Fibroblast of skin of scalp (primary cell): ENCODE data around the gene PIAS4.

ENCODE experiments used
- DNase-seq: peaks from one replicate; pipeline ENCODE4 v3.0.0-alpha.2; 2013

PIAS4 gene

DNA sequence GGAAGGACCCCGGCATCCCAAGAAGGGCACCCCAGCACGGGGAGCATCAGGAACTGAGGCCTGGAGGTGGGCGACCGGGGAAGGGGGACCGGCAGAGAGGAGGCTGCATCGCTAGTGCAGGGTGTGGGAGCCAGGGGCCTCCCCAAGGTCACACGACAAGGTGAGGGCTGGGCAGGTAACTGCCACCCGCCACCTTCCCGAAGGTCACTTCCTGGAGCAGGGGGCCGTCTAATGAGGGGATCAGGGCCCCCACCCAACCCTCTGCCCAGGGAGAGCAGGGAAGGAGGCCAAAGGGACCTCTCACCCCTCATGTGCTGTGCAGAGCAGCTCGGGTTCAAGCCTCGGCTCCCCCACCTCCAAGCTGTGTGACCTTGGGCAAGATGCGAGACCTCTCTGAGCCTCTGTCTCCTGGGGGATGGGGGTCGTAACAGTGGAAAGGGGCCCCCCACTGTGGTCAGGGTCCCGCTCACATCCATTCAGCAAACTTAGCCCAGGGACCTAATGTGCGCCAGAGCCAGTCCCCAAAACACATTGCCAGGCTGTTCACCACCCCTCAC, 53.2 kb downstream of the PIAS4 start:
- no peak for DNase-seq

DNA sequence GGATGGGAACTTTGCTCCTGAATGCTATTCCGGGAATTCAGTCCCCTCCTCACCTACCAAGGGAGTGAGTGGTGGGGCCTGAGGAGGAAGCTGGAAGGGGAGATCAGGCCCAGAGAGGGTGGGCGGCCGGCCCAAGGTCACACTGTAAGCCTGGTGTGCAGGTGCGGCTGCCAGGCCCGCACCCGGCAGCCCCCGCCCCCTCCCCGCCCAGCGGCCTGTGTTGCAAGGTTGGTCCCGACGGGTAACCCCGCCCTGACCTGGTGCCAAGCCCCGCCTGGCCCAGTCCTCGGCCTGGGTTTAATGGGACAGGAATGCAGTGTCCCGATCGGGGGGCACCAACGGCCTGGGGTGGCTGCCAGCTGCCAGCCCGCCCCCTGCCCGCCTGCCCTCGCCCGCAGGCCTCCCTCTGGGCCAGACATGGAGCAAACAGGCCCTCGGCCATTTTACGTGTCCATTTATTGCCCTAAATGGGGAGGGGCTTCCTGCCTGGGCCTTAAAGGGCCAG, 53.7 kb downstream of the PIAS4 start:
- DNase-seq = no peak

DNA sequence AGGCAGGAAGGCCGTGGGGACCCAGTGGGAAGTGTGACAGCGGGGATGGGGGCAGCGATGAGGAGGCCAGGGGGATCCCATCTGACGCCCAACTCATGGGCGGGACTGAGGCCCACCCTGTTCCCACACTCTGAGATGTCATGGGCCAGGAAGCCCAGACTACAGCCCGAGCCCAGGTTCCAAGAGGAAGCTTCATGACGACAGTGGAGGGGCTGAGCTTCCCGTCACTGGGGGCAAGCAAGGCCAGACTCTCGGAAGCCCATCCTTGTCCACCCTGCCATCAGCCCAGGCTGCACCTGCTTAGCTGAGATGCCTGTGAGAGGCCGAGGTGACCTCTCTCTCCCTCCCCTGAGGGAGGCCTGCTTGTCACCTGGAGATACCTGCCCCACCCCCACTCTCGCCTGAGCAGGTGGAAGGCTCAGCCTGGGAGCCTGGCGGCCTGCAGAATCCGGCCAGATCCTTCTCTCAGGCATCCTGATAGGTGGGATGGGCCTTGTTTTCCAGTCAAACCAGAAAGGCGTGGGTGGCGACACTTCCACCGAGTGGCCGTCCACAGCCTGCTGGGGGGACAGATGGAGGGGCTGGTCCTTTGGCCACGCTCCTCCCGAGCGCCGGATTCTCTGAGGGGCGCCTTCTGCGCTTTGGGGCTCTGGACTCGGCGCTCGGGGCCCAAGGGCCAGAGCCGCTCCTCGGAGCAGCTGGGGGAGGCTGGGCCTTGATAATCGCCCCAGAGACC, 54.3 kb downstream of the PIAS4 start:
- no peak for DNase-seq

DNA sequence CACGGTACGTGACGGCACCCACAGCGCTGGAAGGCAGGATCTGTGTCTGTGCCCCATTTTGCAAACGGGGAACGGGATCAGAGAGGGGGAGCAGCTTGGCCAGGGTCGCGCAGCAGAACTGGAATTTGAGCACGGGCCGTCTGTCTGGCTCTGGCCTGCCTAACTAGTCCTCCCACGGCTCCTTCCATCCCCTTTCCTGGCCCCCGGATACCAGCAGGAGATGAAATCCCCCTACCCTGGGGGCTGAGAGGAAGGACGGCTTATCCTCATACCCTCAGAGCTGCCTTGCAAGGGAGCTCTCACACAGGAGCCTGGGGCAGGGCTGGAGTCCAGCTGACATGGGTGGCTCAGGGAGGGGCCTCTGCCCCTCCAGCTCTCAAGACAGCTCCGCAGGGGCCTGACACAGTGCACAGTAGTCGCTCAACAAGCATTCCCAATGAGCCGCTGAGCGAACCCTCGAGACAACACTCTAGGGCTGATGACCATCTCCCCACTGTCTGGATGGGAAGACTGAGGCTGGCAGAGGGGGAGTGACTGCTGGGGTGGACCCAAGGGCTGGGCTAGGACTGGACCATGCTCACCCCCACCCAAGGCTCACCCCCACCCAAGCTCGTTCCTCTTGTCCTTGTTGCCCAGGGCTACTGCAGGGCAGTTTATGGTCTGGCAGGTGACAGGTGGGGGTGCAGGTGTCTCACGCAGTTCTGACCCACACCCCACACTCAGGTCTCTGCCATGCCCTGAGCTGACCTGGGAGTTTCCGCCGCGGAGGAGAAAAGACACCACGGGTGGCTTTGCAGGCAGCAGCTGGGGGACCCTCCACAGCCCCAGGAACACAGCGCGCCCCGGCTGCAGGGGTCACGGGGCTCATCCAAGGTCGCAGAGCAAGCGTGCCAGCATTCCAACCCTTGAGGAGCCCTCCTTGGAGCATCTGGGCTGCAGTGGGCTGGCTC, 55.2 kb downstream of the PIAS4 start:
- no peak for DNase-seq

DNA sequence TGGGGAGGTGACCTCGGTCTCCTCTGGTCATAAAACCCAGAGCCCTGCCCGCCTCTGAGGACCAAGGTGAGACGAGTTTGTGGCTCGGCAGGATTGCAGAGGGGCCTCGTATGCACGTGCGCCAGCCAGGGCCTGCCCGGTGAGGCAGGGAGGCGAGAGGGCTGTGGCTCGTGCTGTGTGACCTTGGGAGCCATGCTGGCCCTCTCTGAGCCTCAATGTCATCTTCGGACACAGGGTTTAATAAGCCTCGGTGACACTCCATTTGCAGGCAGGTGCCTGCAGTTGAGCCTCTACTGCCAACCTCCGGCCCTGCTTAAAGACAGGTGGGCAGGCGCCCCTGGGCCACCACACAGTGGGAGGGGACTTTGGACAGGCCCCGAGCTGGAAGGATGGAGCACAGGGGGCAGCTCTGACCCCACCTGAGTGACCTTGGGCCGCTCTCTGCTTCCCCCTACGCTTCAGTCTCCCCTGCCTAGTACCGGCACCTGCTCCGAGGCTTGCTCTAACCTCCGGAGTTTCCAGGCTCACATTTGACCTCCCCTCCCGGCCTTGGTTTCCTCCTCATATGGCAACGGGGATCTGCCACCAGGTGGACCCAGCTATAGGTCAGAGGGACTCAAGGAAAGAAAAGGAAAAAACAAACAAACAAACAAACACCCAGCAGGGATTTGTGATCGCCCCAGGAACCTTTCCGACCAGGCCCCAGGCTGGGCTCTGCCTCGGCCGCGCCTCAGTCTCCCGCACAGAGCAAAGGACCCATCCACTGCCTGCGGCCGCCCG, 56.0 kb downstream of the PIAS4 start:
- DNase-seq = no peak

DNA sequence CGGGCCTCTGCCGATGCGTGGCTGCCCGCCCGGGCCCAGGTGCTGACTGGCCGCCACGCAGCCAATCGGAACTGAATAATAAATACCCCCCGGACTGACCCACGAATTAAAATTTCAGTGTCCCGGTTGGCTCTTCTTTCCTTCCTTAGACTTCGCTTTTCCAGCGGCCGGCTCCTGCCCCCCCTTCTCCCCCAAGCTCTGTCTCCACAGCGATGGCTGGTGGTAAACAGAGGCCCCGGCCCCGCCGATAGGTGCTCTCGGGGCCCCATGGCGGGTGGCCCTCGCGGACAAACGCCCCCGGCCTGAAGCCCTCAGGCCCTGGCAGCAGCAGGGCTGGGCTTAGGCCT, 56.6 kb downstream of the PIAS4 start:
- no peak for DNase-seq

DNA sequence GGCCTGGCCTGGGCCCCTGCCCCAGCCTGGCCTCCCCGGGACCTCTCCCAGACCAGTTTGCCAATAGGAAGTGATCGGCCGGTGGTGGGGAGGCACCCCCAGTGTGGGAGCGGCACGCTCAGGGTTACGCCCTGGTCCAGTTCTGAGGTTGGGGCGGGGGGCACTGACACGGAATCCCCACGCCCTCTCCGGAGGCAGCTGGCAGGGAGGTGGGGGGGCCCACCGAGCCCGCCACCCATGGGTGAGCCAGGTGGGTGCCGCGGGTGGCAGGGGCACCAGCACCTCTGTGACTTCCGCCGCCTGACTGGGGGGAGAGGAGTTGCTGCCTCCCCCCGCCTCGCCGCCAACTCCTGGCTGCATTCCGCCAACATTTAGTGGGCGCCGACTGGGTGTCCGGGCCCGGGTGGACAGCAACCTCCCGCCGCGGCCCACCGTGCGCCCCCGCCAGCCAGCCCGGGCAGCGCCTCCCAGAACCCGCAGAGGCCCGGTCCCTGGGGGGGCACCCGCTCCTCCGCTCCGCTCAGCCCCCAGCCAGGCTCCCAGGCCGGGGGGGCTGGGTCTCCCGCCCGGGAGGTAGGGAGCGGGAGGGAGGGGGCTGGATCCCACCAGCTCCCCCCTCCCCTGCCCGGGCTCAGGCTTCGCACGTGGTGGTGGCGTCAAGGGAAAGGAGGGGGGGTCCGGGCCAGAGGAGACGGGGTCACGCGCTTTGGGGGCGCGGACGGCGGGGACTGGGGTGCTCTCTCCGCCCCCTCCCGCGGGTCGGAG, 57.1 kb downstream of the PIAS4 start:
- DNase-seq = peak; percentile 36

DNA sequence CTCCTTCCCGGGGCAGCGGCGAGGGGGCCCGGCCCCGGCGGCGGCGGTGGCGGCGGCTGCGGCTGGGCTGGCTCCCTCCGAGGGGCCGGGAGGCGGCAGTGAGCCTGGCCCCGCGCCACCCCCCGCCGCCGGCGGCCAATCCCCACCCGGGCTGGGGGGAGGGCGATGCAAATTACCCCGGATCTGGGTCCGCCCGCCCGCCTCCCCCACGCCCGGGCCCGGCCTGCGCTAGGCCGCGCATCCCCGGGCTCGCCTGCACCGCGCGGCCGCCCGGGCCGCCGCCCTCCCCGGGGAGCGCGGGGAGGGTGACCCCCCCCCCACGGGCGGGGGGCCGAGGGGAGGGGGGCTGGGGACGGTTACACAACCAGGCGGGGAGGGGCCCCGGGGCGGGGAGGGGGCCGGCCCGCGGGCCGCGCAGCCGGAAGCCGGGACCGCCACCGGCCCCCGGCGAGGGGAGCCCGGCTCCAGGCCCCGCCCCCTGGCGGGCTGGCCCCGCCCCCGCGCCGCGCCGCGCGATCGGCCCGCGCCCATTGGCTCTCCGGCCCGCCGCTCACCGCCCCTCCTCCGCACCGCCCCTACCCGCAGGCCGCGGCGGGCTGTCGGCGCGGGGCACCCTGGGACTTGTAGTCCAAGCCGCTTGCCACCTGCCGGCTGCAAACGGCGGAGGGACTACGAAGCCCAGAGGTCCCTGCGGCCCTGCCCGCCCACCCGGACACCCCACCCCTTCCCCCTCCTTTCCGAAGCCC, 58.1 kb downstream of the PIAS4 start:
- DNase-seq = peak; percentile 98

DNA sequence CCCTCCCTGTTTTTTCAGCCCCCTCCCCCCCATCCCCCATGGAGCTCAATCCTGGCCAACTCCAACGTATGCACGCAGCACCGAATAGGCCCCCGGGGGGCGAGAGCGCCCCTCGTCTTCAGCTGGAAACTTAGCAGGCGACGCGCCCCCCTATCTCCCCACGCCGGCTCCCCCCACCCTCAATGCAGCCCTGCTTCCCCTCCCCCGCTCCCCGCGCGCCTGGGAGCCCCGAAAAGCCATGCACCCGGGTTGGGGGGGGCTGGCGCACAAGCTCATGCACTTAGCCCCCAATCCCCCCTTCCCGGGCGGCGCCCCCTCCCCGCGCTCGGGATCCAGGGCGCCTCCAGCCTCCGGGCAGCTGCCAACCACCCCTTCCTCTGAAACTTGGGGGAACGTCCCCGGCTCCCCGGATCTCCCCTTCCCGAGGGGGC, 58.7 kb downstream of the PIAS4 start:
- no peak for DNase-seq

DNA sequence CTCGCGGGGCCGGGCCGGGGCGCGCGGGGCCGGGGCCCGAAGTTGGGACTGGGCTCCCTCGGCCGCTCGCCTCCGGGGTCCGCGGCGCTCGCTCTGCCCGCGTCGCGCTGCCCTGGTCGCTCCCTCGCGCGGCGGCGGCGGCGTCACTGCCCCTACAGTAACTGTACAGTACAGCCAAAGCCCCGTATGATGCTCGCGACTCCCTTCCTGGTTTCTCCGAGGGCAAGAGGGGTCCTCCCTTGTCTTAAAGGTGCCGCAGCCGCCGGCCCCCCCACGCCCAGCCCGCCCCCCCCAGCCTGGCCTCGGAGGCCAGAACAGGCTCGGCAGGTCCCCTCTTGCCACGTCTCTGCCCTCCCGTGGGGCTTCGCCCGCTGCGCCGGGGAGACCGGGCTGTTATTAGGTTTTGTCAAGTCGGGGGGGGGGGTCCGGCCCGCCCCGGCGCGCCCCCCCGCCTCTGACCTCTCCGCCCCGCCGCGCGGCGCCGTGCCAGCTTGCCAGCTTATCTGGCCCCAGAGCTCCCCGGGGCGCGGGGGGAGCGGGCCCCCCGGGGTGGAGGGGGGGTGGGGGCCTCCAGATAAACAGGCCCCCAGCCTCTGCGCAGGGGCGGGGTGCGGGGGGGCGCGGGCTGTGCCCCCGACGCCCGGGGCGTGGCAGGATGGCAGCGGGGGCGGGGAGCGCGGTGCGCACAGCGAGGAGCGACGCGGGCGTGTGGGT, 59.3 kb downstream of the PIAS4 start, which contains the start of gene ZBTB7A:
ZBTB7A (minus strand) TSS at position 218 of the 714 bp plus-strand sequence. CDS start 11,667 bp downstream, outside the sequence.
- peak; percentile 85 for DNase-seq

DNA sequence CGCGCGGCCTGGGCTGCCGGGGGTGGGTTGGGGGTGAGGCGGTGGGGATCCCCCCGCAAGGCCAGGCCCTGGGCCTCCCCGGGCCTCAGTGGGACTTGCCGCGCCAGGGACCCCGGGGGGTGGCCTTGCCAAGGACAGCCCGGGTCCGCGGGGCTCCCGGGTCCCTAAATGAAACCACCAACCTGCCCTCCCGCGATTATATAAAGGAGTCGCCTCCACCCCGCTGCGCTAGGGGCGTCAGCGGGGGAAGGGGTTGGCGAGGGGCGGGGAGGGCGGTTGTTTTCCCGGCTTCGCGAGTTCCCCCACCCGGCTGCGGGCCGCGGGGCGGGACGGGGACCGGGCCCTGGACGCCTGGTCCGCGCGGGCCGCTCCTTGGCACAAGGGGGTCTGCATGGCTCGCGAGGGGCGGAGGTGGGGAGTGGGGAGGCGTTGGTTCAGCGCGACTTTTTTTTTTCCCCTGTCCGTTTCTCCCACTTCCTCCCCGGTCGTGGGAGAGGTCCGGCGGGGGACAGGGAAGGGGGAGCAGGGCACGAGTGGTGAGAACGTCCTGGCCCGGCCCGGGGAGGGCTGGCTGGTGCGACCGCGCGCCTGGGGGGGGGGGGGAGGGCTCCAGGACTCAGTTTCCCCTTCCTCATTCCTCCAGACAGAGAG, 60.0 kb downstream of the PIAS4 start:
- peak; percentile 22 for DNase-seq

DNA sequence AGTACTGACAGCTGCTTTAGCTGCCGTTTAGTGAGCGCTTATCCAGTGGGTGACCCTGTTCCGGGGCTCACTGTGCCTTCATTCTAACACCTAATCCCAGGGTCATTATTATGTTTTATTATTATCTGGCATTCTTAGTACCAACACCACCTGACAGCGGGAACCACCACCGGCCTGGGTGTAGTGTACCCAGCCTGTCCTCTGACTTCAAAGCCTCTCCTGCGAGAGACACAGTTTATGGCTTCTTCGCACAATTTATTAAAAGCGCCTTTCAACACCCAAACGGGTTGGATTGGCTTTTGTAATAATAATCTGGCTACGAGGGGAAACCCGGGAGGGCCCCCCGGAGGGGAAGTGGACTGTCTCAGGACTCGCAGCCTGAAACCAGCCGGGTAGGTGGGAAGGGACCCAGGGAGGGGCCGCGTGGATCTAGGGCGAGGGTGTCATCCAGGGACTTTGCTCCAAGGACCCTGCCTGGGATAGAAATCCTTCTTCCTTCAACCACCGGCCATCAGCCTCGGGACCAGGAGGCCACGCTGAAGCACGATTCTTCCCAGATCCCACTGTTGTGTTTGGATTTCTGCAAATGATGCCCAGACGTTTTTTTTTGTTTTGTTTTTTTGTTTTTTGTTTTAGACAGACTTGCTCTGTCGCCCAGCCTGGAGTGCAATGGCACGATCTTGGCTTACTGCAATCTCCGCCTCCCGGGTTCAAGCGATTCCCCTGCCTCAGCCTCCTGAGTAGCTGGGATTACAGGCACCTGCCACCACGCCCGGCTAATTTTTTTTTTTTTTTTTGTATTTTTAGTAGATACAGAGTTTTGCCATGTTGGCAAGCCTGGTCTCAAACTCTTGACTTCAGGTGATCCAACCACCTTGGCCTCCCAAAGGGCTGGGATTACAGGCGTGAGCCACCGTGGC, 60.8 kb downstream of the PIAS4 start:
- DNase-seq = no peak

DNA sequence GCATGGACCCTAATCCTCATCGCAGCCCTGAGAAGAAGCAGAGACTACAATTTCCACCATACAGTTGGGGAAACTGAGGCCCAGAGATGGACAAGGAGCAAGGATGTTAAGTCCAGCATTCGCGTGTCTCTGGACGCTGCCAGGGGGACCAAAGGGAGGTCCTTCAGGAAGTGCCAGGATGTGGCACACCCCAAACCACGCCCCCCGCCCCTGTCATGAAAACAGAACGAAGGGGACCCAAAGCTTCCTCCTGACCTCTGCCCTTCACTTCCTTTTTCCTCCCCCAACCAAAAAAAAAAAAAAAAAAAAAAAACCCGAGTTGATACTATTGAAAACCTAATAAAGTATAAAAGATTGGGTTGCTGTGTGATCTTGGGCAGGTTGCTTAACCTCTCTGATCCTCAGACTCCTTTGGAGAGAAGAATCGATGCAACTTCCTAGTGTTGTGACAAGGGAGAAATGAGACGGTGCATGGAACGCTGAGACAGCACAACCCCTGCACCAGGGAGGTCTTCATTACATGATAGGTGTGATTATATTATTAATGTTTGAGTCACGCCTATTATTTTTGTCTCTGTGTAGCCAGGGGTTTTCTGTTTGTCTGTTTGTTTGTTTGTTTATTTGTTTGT, 61.9 kb downstream of the PIAS4 start:
- DNase-seq = no peak

DNA sequence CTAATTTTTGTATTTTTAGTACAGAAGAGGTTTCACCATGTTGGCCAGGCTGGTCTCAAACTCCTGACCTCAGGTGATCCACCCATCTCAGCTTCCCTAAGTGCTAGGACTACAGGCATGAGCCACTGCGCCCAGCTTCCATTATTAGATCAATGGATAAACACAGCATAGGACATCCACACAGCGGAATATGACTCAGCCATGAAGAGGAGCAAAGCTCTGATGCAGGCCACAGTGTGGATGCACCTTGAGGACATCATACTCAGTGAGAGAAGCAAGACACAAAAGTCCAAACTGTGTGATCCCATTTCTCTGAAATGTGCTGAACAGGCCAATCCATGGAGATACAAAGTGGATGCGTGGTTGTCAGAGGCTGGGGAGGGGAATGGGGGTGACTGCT, 64.1 kb downstream of the PIAS4 start:
- DNase-seq = no peak

DNA sequence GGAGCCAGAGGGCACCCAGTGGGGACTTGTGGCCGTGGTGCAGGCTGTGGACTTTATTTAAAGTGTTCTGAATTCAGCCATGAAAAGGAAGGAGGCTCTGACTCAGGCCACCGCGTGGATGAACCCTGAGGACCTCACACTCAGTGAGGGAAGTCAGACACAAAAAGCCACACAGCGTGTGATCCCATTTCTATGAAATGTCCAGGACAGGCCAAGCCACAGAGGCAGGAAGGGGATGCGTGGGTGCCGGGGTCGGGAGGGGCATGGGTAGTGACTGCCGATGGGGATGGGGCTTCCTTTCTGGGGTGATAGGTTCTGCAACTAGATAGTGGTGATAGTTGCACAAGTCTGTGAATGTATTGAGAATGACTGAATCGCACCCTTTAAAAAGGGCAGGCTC, 67.8 kb downstream of the PIAS4 start:
- no peak for DNase-seq

DNA sequence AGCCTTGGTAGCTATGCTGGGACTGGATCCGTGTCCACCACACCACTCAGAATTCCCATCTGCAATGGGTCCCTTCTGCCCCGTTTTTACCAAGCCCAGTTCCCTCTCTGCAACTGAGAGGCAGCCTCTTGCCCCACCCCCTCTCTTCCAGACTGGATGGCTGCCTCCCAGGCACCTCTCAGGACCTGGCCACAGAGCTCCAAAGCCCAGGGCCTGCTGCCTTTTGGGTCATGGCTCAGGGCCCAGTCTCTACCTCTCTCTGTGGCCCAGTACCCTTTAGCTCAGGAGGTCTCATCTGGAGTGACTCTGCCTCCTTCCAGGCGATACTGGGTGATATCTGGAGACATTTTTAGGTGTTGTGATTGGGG, 69.5 kb downstream of the PIAS4 start:
- no peak for DNase-seq

DNA sequence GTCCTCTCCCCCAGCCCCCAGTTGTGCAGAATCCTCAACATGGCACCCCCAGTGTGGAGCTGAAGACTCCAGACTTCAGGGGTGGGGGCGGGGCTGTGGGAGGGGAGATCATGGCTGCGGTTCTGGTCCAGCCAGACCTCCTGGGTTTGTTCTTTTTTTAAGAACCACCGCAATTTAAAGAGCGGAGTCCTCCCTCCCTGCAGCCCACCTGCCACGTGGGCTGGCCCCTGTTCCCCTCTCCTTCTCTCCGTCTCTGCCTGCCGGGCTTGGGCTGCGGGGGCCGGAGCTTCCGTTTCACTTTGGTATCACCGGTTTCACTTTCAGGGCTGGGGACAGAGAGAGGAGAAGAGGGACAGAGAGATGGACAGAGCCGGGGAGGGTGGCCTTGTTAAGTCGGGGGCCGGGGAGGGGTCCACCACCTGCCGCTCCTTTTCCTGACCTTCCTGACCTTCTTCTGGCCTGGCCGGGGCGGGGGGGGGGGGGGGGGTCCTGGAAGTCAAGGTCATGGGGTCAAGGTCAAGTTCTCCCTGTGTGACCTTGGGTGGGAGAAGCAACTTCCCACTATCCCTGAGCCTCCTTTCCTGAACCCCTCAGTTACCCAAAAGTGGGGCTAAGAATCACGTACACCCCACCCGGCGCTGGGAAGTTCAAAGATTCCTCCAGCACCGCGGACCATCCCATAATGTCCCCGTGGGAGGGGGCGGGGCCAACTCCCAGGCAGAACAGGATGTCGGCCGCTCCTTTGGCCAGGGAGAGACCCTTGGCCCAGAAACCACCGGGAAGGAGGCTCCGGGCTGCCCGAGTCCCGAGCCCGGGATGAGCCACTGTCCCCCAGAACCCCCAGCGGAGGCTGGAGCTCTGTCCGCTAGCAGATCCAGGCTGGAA, 70.5 kb downstream of the PIAS4 start:
- peak; percentile 33 for DNase-seq
